ENCODE measurements around the gene ADAMTSL3. TPM values are rescaled to one million over a fixed set of nuclear protein-coding genes. Genes with fewer than 3 reads are reported as not detected.

Gene ADAMTSL3
- total RNA-seq, 4 donors from 2014 or later, result 4.9 to 8.8 (median 6.8) TPM

DNA sequence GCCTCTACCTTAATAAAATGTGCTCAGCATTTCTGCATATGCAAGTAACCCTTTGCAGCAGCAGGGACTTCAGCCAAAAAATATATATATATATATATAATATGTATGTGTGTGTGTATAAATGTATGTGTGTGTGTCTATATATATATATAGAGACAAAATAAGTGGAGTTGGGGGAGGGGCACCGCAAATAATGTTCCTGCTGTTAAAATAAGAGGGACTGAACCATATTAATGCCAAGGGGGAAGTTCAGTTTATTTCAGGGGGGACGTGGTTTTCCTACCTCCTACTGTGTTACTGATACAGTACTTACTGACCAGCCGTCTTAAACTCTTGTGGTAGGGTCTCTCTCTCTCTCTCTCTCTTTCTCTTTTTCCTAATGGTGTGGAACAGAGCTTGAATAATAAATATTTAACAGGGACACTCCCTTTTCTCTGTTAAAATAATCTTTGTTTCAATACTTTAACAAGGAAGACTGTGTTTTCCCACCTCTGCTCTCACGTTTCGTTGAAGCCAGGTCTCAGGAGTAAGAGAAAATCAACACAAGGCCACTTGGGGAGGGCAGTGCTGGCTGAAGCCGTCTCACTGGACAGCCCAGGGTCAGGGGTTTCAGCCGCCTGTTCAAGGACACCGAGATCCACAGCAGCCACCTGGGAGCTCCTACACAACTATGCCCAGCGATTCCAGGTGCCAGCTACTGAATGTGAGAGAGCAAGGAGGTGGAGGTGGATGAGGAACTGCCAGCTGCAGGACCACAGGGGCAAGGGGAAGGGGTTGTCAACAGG, 42.8 kb upstream of the ADAMTSL3 start:
- H3K9me3 ChIP-seq, result no peaks in the 10 kb centered on the region
- TF ChIP-seq EP300 (IDR thresholded peaks at IDR 0.05; ENCODE audit: low read depth) (no peak), POLR2AphosphoS5 (IDR thresholded peaks at IDR 0.05) (no peak), POLR2A (IDR thresholded peaks at IDR 0.05) (no peak)
- TF ChIP-seq, protein P1, sequence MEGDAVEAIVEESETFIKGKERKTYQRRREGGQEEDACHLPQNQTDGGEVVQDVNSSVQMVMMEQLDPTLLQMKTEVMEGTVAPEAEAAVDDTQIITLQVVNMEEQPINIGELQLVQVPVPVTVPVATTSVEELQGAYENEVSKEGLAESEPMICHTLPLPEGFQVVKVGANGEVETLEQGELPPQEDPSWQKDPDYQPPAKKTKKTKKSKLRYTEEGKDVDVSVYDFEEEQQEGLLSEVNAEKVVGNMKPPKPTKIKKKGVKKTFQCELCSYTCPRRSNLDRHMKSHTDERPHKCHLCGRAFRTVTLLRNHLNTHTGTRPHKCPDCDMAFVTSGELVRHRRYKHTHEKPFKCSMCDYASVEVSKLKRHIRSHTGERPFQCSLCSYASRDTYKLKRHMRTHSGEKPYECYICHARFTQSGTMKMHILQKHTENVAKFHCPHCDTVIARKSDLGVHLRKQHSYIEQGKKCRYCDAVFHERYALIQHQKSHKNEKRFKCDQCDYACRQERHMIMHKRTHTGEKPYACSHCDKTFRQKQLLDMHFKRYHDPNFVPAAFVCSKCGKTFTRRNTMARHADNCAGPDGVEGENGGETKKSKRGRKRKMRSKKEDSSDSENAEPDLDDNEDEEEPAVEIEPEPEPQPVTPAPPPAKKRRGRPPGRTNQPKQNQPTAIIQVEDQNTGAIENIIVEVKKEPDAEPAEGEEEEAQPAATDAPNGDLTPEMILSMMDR (IDR thresholded peaks at IDR 0.05), result no peak
- 59 to 69% methylated on average over 4 to 9 of the region's 9 CpGs for WGBS, 2 donors (ENCODE audit: low coverage in 1 of 2)
- no peaks in the 10 kb centered on the region for H3K27me3 ChIP-seq
- DNase-seq, result no peak
- H3K27ac ChIP-seq, result no peak overlapping the region
- in situ Hi-C loops (cut with MboI; ENCODE audit: low pct_ligation_motif_present in 1 of 4, low pct_unique_long_range_greater_than_20kb in 1 of 4, low sequenced_read_pairs in 3 of 4), result no loop called here
- H3K36me3 ChIP-seq, result no peaks in the 10 kb centered on the region
- H3K4me3 ChIP-seq, result no peak overlapping the region
- intact Hi-C loops (cut with DNase I; ENCODE audit: low total_unique reads), result no loop called here
- no peaks in the 10 kb centered on the region for H3K4me1 ChIP-seq

DNA sequence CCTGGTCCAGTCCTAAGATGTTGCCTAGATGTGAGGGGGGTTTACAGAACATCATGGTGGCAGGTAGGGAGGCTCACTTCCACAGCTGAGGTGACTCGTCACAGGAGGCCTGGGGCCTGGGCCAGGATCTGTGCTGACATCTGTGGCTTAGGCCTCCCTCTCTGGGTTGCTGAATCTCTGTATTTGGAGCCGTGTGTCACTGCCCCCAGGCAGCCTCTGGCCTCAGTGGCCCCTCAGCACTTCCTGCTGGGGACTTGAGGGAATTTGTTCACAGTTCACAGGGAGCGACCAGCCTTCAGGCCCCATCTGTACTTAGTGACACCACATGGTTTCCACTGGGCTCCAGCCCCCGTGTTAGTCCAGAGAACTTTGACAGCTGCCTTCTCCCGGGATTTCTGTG, 41.7 kb upstream of the ADAMTSL3 start:
- WGBS, 2 donors (ENCODE audit: low coverage in 1 of 2), result 80% methylated on average over 5 of the region's 5 CpGs; no CpG with 5 or more reads in 1 of the 2 donors
- no peaks in the 10 kb centered on the region for H3K9me3 ChIP-seq
- no peak overlapping the region for H3K4me3 ChIP-seq
- no peaks in the 10 kb centered on the region for H3K27me3 ChIP-seq
- no peaks in the 10 kb centered on the region for H3K4me1 ChIP-seq
- DNase-seq, result no peak
- in situ Hi-C loops (cut with MboI; ENCODE audit: low pct_ligation_motif_present in 1 of 4, low pct_unique_long_range_greater_than_20kb in 1 of 4, low sequenced_read_pairs in 3 of 4), result no loop called here
- no peaks in the 10 kb centered on the region for H3K36me3 ChIP-seq
- H3K27ac ChIP-seq, result no peak overlapping the region
- intact Hi-C loops (cut with DNase I; ENCODE audit: low total_unique reads), result no loop called here
- no peak for TF ChIP-seq EP300 (IDR thresholded peaks at IDR 0.05; ENCODE audit: low read depth)
- TF ChIP-seq, protein P1 (IDR thresholded peaks at IDR 0.05), result no peak
- no peak for TF ChIP-seq POLR2A (IDR thresholded peaks at IDR 0.05)

DNA sequence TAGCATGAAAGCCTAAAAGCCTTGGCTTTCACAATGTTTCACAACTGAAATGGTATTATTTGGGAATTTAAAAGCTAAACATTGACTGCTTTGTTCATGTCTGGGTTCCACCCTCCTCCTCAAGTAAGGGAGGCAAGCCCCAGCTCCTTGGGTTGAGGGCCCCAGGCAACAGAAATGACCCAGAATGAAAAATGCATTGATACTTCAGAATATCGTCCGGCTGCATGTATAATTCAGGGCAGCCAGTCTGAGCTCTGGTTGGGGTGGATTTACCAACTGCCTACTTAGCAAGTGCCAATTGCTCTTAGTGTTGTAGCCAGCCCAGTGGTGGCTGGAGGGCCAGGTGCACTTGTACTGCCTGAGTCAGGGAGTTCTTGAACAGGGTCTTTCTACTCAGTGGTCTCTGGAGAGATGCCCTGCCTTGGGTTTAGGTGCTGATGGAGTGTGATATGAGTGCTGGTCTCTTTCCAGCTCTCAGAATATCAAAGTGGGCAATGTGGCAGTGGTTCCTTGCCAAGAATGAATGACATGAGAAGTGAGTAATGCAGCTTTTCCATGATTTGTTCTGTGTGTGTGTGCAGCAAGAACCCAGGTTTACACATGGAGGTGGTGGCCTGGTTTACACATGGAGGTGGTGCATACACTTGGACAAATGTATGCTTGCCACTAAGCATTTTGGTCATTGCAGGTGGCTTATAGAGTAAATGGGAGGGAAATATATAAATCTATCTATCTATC, 40.9 kb upstream of the ADAMTSL3 start:
- no peak for DNase-seq
- Histone ChIP-seq H3K4me3 (no peak overlapping the region), H3K9me3 (no peaks in the 10 kb centered on the region), H3K27me3 (no peaks in the 10 kb centered on the region), H3K27ac (no peak overlapping the region), H3K4me1 (no peaks in the 10 kb centered on the region), H3K36me3 (no peaks in the 10 kb centered on the region)
- WGBS, 2 donors (ENCODE audit: low coverage in 1 of 2), result 85% methylated on average over 2 of the region's 2 CpGs; no CpG with 5 or more reads in 1 of the 2 donors
- in situ Hi-C loops (cut with MboI; ENCODE audit: low pct_ligation_motif_present in 1 of 4, low pct_unique_long_range_greater_than_20kb in 1 of 4, low sequenced_read_pairs in 3 of 4), result no loop called here
- TF ChIP-seq EP300 (IDR thresholded peaks at IDR 0.05; ENCODE audit: low read depth), result no peak
- intact Hi-C loops (cut with DNase I; ENCODE audit: low total_unique reads), result no loop called here

DNA sequence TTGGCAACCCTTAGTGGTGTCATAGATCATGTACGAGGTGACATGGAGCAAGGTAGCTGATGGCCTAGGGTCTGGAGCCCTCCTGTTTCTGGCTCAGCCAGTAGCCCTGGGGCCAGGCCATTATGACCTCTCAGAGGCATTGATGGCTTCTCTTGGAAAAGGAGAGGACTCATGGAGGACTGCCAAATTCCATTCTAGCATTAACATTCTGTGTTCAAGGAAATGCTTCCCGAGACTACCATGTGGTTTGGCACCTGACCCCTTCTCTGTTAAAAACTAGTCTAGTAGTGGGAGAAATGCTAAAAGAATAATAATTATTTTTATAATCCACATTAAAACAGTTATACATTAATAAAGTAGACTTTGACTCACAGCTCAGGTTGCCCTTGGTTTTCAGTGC, 40.2 kb upstream of the ADAMTSL3 start:
- no peak for DNase-seq
- H3K4me3 ChIP-seq, result no peak overlapping the region
- TF ChIP-seq POLR2A (IDR thresholded peaks at IDR 0.05) (no peak), EP300 (IDR thresholded peaks at IDR 0.05; ENCODE audit: low read depth) (no peak), POLR2AphosphoS5 (IDR thresholded peaks at IDR 0.05) (no peak)
- TF ChIP-seq, protein P1 (IDR thresholded peaks at IDR 0.05), result no peak
- H3K36me3 ChIP-seq, result no peaks in the 10 kb centered on the region
- H3K27ac ChIP-seq, result no peak overlapping the region
- H3K27me3 ChIP-seq, result no peaks in the 10 kb centered on the region
- no peaks in the 10 kb centered on the region for H3K4me1 ChIP-seq
- 60% methylated on average over 2 of the region's 2 CpGs; no CpG with 5 or more reads in 1 of the 2 donors for WGBS, 2 donors (ENCODE audit: low coverage in 1 of 2)
- in situ Hi-C loops (cut with MboI; ENCODE audit: low pct_ligation_motif_present in 1 of 4, low pct_unique_long_range_greater_than_20kb in 1 of 4, low sequenced_read_pairs in 3 of 4), result no loop called here
- intact Hi-C loops (cut with DNase I; ENCODE audit: low total_unique reads), result no loop called here
- no peaks in the 10 kb centered on the region for H3K9me3 ChIP-seq

Data from transverse colon (tissue), 4 donors.